SU-DHL-6 (cell line): Measurements from ENCODE around the gene SUPT7L.

Source experiments
- CTCF ChIP-seq: fragments of 200-600 bp; sonication (generic); IDR thresholded peaks from one replicate; pipeline ENCODE4 v1.5.1; 2017; ENCODE audit warnings: antibody characterized with exemption, mild to moderate bottlenecking, low read length, moderate library complexity; ENCODE audit not compliant: insufficient read depth, poor library complexity, severe bottlenecking
- EZH2phosphoT487 ChIP-seq: fragments of 200-600 bp; sonication (generic), shearing (Covaris generic); conservative IDR thresholded peaks from 2 replicates; pipeline ENCODE4 v1.6.1; 2018; ENCODE audit warnings: mild to moderate bottlenecking, antibody characterized with exemption, low read length, moderate library complexity, mixed read lengths

DNA sequence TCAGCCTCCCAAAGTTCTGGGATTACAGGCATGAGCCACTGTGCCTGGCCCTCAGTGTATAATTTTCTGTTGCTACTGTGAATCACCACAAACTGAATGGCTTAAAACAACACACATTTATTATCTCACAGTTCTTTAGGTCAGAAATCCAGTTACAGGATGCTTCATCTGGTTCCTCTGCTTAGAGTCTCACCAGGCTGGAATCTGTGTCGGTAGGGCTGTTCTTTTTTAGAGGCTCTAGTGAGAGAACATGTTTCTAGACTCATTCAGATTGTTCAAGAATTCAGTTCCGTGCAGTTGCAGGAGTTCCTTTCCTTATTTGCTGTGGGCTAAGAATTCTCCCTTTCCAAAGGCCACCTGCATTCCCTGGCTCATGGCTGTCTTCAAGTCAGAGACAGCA, 56.8 kb downstream of the SUPT7L start:
- TF ChIP-seq CTCF (no peak), EZH2phosphoT487 (no peak)
